ENCODE data around the gene PLOD3. TPM values are rescaled to one million over a fixed set of nuclear protein-coding genes. Genes with fewer than 3 reads are reported as not detected.

PLOD3 gene
- total and polyA plus RNA-seq, 9 of the 15 experiments (the other 6 are each of a cell fraction or from before 2014, with no cell fraction given), result 2.8 to 101 (median 30.9) TPM

GRCh38 chr7:101244375-101245146 is 27.2 kb upstream of the PLOD3 start, which contains the start of gene FIS1 (continued):
- peak; percentile 67 for TF ChIP-seq CREM (IDR thresholded peaks at IDR 0.05; ENCODE audit: low read depth)
- TF ChIP-seq ZKSCAN1 (IDR thresholded peaks at IDR 0.05; ENCODE audit: low read depth, low read length), result no peak
- no peak for TF ChIP-seq HOXB6 (CRISPR knock-in tag; IDR thresholded peaks at IDR 0.05; ENCODE audit: borderline replicate concordance)
- TF ChIP-seq TBL1XR1 (IDR thresholded peaks at IDR 0.05; ENCODE audit: low read length in 2 of 2), result peak in 1 of 2 experiments; percentile 33; a peak in 2 of 4 replicates
- no peak for TF ChIP-seq NFIC (IDR thresholded peaks at IDR 0.05)
- peak; percentile 84 for TF ChIP-seq SIN3B (IDR thresholded peaks at IDR 0.05; ENCODE audit: low read depth)
- TF ChIP-seq KLF16 (IDR thresholded peaks at IDR 0.05), result no peak
- no peak for TF ChIP-seq IFI16 (CRISPR knock-in tag; IDR thresholded peaks at IDR 0.05)
- no peak for TF ChIP-seq NR3C1 (CRISPR knock-in tag; IDR thresholded peaks at IDR 0.05)
- peak; percentile 96 for TF ChIP-seq POLR2AphosphoS2 (IDR thresholded peaks at IDR 0.05; ENCODE audit: low read length)
- TF ChIP-seq HSF4 (CRISPR knock-in tag; IDR thresholded peaks at IDR 0.05; ENCODE audit: borderline replicate concordance), result no peak
- TF ChIP-seq E4F1 (CRISPR knock-in tag; IDR thresholded peaks at IDR 0.05; ENCODE audit: borderline replicate concordance), result no peak
- peak; percentile 51; the same call in 1 of the 2 replicates for TF ChIP-seq THAP12 (CRISPR knock-in tag; IDR thresholded peaks at IDR 0.05)
- TF ChIP-seq ZNF740 (CRISPR knock-in tag; IDR thresholded peaks at IDR 0.05), result peak; percentile 93
- 0 out of 4 replicates have a peak, but pooled peaks of 1 of the 2 experiments have one; percentile 26 for TF ChIP-seq ZNF740 (tag; IDR thresholded peaks at IDR 0.05)
- no peak for TF ChIP-seq ZNF699 (CRISPR knock-in tag; IDR thresholded peaks at IDR 0.05; ENCODE audit: insufficient replicate concordance)
- TF ChIP-seq TRIM25 (IDR thresholded peaks at IDR 0.05; ENCODE audit: borderline replicate concordance), result no peak
- no peak for TF ChIP-seq ILF3 (IDR thresholded peaks at IDR 0.05; ENCODE audit: borderline replicate concordance)
- TF ChIP-seq ZNF444 (CRISPR knock-in tag; IDR thresholded peaks at IDR 0.05), result no peak
- TF ChIP-seq ZNF197 (CRISPR knock-in tag; IDR thresholded peaks at IDR 0.05; ENCODE audit: low read depth), result no peak
- no peak for TF ChIP-seq ZBTB8A (IDR thresholded peaks at IDR 0.05; ENCODE audit: partially characterized antibody)

Measured in K562 (cell line).